K562 treated with DMSO at 1 percent for 24 hours (cell line): ENCODE measurements around the gene C1orf56. TPM values are rescaled to one million over a fixed set of nuclear protein-coding genes. Genes with fewer than 3 reads are reported as not detected.

Source experiments
- total RNA-seq: library from RNA; unstranded; fragments of 300-600 nt; gene quantifications from 2 replicates; pipeline ENCODE4 v1.2.3, GENCODE V29; 2022; ENCODE audit warnings: low read depth; ENCODE audit not compliant: insufficient read depth

The C1orf56 gene, protein sequence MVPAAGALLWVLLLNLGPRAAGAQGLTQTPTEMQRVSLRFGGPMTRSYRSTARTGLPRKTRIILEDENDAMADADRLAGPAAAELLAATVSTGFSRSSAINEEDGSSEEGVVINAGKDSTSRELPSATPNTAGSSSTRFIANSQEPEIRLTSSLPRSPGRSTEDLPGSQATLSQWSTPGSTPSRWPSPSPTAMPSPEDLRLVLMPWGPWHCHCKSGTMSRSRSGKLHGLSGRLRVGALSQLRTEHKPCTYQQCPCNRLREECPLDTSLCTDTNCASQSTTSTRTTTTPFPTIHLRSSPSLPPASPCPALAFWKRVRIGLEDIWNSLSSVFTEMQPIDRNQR
- total RNA-seq: 5.3 and 7.5 TPM in 2 replicates

DNA sequence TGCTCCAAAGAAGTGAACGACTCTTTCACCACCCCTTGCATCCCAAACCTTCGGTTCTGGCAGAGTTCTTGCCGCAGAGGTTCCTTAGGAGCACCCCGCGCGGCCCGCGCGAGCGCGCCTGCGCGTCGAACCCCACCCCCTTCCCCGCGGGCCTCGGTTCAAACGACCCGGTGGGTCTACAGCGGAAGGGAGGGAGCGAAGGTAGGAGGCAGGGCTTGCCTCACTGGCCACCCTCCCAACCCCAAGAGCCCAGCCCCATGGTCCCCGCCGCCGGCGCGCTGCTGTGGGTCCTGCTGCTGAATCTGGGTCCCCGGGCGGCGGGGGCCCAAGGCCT is at the start of gene C1orf56:
TSS of gene C1orf56 (plus strand) at position 161 of the 334 bp plus-strand sequence. CDS start at position 258, 97 bp downstream.

DNA sequence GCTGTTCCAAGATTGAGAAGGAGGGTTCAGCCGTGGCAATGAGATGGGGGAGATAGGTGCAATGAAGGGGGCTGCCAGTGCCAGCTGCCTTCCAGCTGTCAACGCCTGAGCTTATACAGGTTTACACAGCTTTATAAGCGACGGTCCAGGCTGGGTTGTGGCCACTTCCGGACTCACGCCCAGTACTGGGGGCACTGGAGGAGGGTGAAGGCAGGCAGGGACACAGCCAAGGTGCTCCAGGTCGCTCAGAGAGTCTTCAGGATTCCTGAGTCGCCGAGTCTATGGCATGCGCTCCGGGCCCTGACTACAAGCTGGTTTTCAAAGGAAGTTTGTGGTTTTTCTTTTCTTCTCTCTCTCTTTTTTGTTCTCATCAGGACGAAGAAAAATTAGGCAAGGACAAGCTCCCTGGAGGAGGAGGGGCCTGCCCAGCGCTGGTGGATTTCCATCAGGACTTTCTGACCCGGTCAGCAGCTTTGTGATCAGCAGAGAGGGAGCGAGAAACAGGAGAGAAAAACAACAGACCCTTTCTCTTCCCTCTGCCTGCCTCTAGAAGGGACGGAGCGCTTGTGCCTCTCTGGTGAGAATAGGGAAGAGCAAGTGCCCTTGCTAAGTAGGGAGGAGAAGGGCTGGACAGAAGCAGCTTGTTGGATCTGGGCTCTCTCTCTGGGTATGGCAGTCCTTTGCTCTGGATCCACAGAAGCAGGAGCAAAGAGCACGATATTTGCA is 41.1 kb upstream of the C1orf56 start, which contains the start of gene MINDY1:
TSS of gene MINDY1 (minus strand) at position 576 of the 726 bp plus-strand sequence. CDS start 4,285 bp downstream, outside the sequence.

DNA sequence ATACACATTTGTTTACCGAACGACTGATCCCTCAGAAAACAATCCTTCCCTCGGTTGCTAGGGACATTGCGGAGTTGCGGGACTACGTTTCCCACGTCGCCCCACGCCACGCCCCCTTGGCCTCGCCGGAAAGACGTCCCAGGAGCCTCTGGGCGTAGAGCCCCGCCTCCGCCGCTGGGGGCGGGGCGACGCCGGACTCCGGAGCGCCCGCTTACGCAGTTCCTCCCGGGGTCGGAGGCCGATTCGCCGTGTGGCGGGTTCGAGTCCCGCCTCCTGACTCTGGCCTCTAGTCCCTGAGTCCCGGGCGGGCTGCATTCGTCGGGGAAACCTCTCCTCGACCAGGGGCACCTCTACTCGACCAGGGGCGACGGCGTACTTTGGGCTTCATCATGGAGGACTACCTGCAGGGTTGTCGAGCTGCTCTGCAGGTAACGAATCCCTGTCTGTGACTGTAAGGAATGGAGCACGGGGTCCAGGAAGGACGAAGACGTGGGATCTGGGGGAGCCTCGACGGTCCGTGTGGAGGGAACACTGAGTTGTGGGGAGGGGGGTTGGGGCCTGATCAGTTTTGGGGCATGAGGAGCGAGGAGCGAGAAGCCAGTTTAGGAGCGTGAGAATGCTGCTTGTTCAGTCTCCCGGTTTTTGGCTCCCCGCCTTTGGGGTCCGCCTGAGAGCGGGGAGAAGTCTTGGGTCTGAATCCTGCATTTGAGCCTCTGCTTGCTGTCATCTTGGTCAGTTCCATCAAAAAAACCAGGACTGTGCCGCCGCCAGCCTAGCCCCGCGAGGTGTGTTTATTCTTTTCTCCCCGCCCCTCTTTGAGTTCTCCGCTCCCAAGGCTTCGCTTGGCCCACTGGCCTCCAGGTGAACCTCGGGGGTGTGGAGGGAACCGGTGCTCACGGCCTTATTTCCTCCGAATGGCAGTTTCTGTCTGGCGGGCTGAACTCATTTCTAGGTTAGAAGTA is 39.0 kb upstream of the C1orf56 start, which contains the start of gene PRUNE1:
TSS of gene PRUNE1 (plus strand) at position 206 of the 962 bp plus-strand sequence. CDS start at position 390, 184 bp downstream.

DNA sequence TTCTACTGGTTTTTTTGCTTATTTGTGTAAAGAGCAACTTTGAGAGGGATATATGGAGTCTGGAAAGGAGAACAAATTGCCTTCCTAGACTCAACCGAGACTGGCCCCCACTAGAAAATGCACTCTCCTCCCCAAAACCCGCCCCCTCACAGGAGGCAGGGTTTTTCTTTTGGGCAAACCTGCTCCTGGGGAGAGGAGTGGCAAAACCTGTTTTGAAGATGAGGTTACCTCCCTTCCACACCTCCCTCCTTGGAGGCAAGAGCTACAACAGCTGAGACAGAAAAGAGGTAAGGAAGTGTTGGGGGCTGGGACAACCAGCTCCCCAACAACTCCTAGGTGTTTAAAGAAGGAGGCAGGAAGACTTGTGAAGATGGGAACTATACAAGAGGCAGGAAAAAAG is 11.2 kb upstream of the C1orf56 start, which contains the start of gene BNIPL:
TSS of gene BNIPL (plus strand) at position 231 of the 400 bp plus-strand sequence. CDS start at position 371, 140 bp downstream.

DNA sequence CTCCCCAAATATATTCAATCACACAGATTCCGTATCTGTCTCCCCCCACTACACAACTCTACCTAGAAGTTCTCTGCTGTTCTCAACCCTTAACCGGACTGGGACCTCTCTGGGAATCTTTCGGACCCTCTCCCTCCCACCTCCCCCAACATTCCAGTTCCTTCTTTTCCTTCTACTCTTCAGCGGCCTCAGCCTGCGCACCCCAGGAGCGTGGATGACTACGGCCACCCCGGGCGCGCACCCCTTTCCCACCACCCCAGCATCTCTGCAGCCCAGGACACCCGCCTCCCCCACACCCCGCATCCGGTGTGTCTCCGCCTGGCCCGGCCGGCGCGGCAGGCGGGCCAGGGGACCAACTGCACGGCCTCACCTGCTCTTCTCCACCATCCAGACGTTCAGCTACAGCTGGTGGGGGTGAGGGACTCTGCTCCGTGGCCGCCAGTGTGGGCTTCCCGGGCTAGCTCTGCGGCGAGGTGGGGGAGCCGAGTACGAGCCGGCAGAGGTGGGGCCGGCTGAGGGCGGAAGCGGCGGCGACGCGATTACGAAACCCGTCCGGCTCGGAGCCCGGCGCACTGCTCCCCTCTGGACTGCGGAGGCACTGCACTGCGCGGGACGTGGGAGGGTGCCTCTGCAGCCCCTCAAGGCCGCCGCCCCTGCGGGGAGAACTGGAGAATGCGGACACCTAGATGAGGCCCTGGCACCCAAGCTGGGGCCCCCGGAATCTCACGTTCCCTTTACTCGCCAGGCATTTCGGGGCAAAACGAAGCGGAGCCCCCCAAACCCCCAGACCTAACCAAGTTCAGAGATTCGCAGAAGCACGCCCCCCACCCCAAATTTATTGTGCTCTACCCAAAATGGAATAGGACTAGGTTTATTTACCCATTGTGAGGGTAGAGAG is 11.8 kb downstream of the C1orf56 start, which contains the start of gene CDC42SE1:
TSS of gene CDC42SE1 (minus strand) at position 514 of the 898 bp plus-strand sequence. CDS start 3,892 bp downstream, outside the sequence.

DNA sequence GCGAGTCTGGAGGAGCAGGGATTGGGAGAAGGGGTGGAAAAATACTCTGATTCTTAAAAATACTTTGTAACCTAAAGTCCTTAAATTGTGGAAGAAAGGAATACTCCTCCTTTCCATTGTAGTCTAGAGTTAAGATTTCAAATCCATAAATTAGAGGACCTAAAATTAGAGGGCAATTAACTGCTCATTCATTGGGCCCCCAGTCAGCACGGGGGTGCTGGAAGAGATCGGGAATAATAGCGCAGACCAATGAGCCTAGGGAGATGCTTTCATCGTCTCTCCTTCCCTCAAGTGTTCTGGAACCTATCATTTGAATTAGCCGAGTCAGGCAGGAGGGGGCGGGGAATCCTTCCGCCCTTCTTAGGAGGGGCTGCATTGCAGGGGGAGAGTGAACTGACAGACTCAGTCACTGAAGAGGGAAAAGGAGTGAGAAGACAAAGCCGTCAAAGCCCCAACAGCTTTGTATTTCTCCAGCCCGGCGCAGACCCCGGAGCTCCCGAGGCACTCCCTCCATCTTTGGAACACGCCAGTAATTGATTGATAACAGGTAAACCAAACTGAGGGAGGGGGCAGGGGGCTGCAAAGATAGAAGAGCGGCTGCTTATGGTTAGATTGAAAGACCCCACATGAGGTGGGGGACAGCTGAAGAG is 12.6 kb downstream of the C1orf56 start, which contains the start of gene MLLT11:
TSS of gene MLLT11 (plus strand) at position 391 of the 650 bp plus-strand sequence. CDS start 6,828 bp downstream, outside the sequence.

DNA sequence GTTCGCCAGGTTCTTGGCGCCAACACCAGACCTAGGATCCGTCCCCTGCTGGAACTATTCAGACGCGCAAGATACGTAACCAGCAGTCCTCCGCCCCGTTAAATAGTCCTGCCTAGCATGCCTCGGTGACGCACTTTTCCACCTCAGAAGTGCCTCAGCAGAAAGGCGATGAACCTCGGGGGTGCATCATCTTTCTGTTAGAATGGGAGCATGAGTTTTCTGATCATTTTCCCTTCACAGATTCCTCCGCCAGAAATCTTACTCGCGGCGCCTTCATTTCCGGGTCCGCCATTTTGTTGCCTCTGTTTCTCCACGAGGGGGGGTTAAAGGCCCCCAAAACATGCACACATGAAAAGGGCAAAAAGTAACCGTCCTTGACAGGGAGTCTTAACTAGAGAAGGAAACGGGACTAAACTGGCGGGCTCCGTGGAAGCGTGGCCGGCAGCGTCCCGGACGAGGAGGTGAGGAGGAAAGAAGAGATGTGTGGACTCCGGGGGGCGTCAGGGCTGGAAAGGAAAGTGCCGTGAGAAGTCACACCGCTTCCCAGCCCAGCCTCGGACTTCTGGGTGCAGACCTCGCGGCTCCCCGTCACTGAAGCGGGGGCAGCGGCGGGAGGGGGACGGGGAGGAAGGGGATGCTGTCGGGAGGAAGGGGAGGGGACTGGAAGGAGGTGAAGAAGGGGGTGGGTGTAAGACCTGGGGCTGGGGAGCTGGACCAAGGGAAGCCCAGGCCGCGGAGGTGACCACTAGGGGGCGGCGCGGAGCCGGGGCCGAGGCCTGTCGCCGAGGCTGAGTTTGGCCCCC is 23.1 kb downstream of the C1orf56 start, which contains the start of gene GABPB2:
TSS of gene GABPB2 (plus strand) at position 288 of the 803 bp plus-strand sequence. CDS start 17,429 bp downstream, outside the sequence.

Other genes with a start within 250 kb of the C1orf56 start
- 4.4 and 4.6 TPM in 2 replicates for gene CTSK, start 239.5 kb upstream of the C1orf56 start, total RNA-seq
- gene ARNT, start 171.2 kb upstream of the C1orf56 start, total RNA-seq: 26.6 and 30.1 TPM in 2 replicates
- not detected in 2 replicates for gene CTXND2, start 160.6 kb upstream of the C1orf56 start, total RNA-seq
- gene SETDB1, start 121.4 kb upstream of the C1orf56 start, total RNA-seq: 21.8 and 27.0 TPM in 2 replicates
- gene CERS2, start 72.9 kb upstream of the C1orf56 start, total RNA-seq: 183 and 184 TPM in 2 replicates
- 2.5 and 5.2 TPM in 2 replicates for gene ANXA9, start 65.5 kb upstream of the C1orf56 start, total RNA-seq
- gene MINDY1, start 40.8 kb upstream of the C1orf56 start, total RNA-seq: 18.5 and 23.2 TPM in 2 replicates
- 23.5 and 26.5 TPM in 2 replicates for gene PRUNE1, start 39.3 kb upstream of the C1orf56 start, total RNA-seq
- gene BNIPL, start 11.2 kb upstream of the C1orf56 start, total RNA-seq: 1.7 and 2.0 TPM in 2 replicates
- gene CDC42SE1, start 11.9 kb downstream of the C1orf56 start, total RNA-seq: 58.3 and 67.9 TPM in 2 replicates
- 9.1 and 9.4 TPM in 2 replicates for gene MLLT11, start 12.6 kb downstream of the C1orf56 start, total RNA-seq
- gene GABPB2, start 23.0 kb downstream of the C1orf56 start, total RNA-seq: 3.6 and 3.7 TPM in 2 replicates
- gene SEMA6C, start 98.9 kb downstream of the C1orf56 start, total RNA-seq: 8.6 and 9.7 TPM in 2 replicates
- 0.79 and 2.2 TPM in 2 replicates for gene TNFAIP8L2, start 108.9 kb downstream of the C1orf56 start, total RNA-seq
- 5.2 and 5.8 TPM in 2 replicates for gene LYSMD1, start 118.2 kb downstream of the C1orf56 start, total RNA-seq
- gene SCNM1, start 118.4 kb downstream of the C1orf56 start, total RNA-seq: 41.3 and 42.0 TPM in 2 replicates
- gene TMOD4, start 128.2 kb downstream of the C1orf56 start, total RNA-seq: 0.38 TPM in 1 of 2 replicates, not detected in the other
- 74.3 and 81.7 TPM in 2 replicates for gene VPS72, start 142.4 kb downstream of the C1orf56 start, total RNA-seq
- 17.7 and 19.0 TPM in 2 replicates for gene PIP5K1A, start 150.8 kb downstream of the C1orf56 start, total RNA-seq
- 331 and 341 TPM in 2 replicates for gene PSMD4, start 207.0 kb downstream of the C1orf56 start, total RNA-seq
- gene ZNF687, start 234.5 kb downstream of the C1orf56 start, total RNA-seq: 40.9 and 43.8 TPM in 2 replicates